B cell (primary cell): ENCODE measurements around the gene SDF2.

Source experiments
- EZH2 ChIP-seq: IDR thresholded peaks from 2 replicates; pipeline ENCODE4 v1.6.1; 2012; ENCODE audit warnings: borderline replicate concordance, low read depth, mild to moderate bottlenecking, moderate library complexity, low read length; ENCODE audit not compliant: insufficient read depth, poor library complexity, severe bottlenecking
- TF ChIP-seq, protein P1 (sequence below): fragments of 200-600 bp; IDR thresholded peaks from one replicate; pipeline ENCODE4 v1.8.0; 2022; ENCODE audit warnings: antibody characterized with exemption, mild to moderate bottlenecking

DNA sequence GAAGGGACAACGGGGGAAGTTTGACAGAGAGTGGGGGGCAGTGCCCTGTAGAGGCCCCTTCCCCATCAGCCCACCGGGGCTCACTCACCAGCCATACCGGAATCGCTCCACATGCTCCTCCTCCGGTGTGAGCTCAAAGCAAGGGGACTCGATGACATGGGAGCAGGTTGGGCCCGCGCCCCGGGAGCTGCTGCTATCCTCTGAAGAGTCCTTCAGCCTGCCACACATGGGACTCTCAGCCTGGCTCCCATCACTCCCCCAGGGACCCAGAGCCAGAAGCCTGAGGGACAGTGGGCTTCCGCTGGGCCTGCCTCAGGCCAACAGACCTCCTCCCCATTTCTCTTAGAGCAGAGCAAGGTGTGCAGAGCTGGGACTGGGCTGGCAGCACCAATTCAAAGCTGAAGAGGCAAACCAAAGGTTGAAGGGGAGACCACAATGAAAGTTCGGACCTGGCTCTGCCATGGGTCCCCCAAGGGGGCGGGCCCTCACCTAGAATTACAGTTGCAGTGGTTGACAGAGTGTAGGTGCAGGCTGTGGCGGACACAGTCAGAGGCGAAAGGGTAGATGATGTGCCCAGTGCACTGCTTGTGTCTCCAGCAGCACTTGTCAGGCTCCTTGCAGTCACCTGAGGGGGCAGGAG, 42.6 kb upstream of the SDF2 start:
- TF ChIP-seq, protein P1, sequence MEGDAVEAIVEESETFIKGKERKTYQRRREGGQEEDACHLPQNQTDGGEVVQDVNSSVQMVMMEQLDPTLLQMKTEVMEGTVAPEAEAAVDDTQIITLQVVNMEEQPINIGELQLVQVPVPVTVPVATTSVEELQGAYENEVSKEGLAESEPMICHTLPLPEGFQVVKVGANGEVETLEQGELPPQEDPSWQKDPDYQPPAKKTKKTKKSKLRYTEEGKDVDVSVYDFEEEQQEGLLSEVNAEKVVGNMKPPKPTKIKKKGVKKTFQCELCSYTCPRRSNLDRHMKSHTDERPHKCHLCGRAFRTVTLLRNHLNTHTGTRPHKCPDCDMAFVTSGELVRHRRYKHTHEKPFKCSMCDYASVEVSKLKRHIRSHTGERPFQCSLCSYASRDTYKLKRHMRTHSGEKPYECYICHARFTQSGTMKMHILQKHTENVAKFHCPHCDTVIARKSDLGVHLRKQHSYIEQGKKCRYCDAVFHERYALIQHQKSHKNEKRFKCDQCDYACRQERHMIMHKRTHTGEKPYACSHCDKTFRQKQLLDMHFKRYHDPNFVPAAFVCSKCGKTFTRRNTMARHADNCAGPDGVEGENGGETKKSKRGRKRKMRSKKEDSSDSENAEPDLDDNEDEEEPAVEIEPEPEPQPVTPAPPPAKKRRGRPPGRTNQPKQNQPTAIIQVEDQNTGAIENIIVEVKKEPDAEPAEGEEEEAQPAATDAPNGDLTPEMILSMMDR, result no peak
- TF ChIP-seq EZH2, result no peak
